GM21367 (cell line): ENCODE data around the gene CCDC157.
"Not testable (repeated sequence)": the region's sequence is repeated elsewhere in the genome, so short reads cannot be mapped to it uniquely, and the experiment has no call there.

ENCODE experiments used
- ATAC-seq: cut with Tn5 transposase; IDR thresholded peaks from one replicate; pipeline ENCODE4 v1.9.1; 2021; ENCODE audit not compliant: unreplicated experiment

Gene CCDC157

DNA sequence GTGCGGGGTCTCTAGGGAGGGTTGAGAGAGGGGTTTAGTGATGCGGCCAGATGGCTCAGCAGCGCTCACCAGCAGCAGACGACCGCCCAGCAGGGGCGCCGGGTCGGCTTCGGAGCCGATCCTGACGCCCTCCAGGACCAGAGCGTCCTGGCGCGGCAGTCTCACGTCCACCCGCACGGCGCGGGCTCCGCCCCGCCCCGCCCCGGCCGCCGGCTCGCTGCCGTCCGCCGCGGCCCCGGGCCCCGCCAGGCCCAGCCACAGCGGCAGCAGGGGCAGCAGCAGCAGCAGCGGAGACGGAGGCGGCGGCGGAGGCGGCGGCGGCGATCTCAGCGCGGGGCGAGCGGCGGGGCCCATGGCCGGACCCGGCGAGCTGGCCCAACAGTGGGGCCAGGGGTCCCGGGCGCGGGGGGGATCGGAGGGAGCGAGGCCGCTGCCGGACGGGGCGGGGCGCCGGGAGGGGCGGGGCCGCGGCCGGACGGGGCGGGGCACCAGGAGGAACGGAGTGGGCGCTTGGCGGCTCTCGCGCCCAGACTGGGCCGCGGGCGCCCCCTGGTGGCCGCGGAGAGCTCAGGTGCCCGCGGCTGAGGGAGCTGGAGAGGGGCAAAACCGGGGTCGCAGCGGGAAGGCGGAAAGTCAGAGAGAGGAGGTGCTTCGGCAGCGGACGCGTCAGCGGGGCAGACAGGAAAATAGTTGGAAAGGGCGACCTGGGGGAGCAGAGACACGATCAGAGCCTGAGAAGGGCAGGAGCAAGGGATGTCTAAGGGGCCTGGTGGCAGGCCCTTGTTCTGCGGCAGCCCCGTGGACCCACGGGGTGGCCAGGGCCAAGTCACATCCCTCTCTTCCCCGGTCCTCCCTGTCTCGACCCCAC is 30.4 kb downstream of the CCDC157 start, which contains the start of gene RNF215:
RNF215 (minus strand) TSS at position 452 of the 868 bp plus-strand sequence; CDS start at position 354, 98 bp downstream.
- peak; percentile 59 for ATAC-seq

DNA sequence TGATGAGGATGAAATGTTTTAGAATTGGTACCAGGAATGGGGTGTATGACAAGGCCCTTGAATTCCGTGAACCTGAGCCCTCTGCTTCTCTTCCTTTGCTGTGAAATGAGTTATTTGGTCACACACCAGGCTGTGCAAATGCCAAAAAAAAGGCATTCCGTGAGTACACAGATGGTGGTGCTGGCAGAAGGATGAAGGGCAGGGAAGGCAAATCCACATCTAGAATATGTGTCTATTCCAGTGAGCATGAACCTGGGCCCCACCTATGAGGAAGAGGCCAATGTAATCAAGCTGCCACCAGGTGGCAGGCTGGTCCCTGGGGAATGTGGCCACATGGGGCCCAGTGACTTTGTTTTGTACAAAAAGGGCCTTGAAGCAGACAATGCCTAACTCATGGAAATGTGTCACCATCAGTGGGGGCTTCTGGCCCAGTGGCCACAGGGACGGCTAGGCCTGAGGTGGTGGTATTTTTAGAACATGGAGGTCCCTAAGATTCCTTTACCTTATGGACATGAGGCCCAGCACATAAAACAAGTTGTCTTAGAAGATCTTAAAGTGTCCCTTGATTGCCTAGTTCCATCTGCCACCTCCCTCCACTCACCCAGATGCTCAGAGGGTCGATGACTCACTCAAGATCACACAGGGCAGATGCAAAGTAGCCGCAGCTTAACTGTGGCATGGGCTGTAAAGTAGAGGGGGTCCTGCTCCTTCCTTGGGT is 34.3 kb downstream of the CCDC157 start:
- ATAC-seq = no peak

DNA sequence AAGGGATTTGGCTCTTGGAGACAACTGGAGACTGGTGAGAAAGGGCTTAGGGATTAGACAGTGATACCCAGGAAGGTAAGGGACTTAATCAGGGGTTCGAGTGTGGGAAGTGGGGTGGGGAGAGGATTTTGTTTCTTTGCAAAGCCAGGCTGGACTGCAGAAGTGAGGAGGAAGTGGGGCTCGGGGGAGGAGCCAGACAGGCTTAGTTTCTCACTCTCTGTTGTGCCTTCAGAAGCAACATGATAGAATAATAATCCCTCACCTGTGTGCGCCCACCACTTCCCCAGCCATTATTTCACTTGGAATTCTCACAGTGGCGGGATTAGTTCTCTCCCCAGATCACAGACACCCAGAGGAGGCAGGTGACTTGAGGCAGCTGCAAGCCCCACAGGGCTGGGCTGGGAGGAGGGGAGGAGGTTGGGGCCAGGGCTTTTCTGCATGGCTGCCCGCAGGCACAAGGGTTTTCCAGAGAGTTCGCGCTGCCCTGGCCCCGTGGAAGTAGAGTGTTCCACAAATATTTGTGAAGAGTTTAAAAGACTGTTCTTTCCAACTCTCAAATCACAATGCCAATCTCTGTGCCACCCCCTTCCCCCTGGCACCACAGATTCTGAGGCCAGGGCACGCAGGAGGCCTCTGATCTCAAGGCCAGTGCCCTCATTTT is 36.0 kb downstream of the CCDC157 start:
- no peak for ATAC-seq

DNA sequence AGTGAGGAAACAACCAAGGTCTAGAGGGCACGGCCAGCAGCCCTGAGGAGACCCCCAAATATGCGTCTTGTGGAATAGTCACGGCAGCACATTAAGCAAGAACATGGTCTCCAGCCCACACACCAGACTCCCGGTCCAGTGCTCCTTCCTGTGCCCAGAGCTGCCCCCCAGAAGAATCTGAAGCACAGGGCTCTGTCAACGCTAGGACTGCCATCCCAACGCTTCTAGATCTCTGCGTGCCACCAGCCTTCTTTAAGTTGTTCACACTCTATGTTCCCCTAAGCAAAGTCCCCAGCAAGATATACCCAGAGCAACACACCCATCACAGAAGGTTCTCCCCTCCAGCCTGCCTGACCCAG is 36.5 kb downstream of the CCDC157 start:
- no peak for ATAC-seq

GRCh38 chr22:30393885-30394284 is 37.1 kb downstream of the CCDC157 start:
- ATAC-seq = no peak

- ATAC-seq = no peak
Measured at GRCh38 chr22:30396871-30397655, 40.3 kb downstream of the CCDC157 start, which contains the start of gene SEC14L2. Gene SEC14L2, plus strand, starts transcription at chr22:30397018. Its CDS starts 99 bp downstream, at chr22:30397117.

DNA sequence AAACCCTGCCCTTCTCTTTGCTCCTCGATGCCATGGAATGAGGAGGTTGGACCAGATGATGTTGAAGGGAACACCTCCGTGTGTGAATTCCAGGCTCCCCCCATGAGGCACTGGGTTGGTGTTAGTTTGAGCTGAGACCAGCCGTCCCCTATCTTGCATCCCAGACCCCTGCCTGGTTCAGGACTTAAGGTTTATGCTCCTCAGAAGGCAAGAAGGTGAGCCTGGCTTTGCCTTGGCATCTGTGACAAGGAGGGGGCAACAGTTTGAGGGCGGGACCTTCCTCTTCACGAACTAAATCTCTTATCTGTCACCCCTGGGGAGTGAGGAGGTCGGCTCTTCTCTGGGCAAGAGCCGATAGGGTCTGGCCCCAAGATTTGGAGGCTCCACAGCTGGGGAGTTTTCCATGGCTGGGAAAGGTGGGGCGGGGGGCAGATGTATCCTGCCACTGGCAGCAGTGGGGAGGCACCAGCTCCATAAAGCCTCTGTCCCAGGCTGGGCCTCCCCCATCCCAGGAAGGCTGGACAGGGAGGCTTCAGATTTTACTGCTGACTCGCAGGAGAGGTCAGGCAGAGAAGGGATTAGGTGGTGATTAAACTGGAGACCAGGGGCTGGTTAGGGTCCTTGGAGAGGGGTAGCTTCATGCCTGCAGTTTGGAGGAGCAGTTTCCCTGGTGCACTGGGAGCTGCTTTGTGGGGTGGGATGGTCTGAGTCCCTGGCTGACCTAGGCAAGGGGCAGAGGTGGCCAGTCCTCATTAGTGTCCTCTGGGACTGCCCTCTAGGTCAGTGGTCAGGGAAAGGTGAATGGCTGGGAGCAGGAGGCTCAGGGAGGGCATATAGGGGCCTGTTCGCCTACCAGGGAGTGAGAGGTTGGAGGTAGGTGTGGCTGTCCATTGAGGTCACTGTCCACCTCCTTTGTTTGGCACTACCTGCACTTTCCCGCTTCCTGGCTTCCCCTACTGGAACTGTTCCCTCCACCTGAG is 41.1 kb downstream of the CCDC157 start:
- ATAC-seq = no peak

DNA sequence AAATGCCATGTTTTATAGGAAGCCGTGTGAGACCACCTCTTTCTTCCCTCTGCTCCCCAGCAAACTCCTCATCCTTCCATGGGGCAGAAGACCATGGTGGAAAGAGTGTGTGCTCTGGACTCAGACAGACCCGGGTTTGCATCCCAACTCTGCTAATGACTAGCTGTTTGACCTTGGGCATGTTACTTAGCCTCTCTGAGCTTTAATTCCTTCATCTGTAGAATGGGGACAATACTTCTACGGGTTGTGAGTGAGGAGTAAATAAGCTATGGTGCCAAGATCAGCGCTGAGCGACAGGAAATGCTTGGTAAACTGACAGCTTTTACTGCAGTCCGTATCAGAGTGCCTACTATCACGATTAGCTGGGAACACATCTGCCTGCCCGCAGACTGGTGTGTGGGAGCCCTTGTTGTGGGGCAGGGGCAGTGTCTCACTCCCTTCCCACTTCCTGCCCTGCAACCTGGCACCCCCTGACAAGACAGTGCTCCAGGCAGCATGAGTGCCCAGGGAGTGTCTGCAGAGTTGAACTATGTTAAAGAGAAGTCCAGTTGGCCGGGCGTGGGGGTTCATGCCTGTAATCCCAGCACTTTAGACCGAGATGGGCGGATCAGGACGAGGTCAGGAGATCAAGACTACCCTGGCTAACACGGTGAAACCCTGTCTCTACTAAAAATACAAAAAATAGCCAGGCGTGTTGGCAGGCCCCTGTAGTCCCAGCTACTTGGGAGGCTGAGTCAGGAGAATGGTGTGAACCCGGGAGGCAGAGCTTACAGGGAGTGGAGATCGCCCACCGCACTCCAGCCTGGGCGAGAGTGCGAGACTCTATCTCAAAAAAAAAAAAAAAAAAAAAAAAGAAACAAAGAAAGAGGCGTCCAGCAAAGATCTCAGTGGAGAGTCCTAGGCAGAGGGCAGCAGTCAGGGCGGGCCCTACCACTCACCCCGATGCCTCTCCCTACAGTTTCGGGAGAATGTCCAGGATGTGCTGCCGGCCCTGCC is 42.2 kb downstream of the CCDC157 start:
- no peak for ATAC-seq

DNA sequence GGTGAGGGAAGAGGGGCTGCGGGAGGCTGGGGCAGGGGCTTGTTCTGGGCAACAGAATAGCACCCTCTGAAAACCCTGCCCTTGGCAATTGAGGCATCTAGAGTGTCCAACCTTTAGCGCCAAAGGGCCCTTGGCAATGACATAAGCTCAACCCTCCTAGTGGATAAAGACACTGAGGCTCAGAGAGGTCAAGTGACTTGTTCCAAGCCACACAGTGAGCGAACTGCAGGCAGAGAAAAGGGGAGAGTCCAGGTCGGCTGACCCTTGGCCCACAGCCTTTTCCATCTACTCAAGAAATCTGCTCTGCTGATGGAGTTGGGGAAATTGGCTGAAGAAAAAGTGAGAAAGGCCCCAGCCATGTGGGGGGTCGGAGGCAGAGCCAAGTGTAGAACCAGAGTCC is 42.9 kb downstream of the CCDC157 start:
- ATAC-seq = no peak

DNA sequence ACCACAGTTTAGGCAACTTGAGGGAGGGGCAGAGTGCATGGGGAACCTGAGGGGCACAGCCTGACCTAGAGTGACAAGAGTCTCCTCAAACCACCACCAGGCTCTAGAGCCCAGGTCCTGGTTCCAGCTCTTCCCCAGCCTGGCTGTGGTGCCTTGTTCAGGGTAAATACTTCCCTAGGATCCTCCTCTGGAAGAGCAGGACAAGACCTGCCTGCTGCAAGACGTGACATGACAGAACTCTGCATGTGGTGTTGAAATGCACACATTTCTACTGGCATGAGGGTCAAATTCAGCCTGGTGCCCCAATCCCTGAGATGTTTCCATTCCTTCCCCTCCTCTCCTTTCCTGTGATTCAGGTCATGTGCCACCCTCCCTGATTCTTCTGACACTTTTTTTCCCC is 43.4 kb downstream of the CCDC157 start:
- ATAC-seq = no peak

DNA sequence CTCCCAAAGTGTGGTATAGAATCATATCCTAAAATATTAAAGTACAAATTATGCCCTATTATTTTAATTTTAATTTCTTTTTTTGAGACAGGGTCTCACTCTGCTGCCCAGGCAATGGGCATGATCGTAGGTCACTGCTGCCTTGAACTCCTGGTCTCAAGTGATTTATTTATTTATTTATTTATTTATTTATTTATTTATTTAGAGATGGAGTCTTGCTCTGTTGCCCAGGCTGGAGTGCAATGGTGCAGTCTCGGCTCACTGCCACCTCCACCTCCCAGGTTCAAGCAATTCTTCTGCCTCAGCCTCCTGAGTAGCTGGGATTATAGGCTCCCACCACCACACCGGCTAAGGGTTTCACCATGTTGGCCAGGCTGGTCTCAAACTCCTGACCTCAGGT is 44.2 kb downstream of the CCDC157 start:
- not testable (repeated sequence) for ATAC-seq

DNA sequence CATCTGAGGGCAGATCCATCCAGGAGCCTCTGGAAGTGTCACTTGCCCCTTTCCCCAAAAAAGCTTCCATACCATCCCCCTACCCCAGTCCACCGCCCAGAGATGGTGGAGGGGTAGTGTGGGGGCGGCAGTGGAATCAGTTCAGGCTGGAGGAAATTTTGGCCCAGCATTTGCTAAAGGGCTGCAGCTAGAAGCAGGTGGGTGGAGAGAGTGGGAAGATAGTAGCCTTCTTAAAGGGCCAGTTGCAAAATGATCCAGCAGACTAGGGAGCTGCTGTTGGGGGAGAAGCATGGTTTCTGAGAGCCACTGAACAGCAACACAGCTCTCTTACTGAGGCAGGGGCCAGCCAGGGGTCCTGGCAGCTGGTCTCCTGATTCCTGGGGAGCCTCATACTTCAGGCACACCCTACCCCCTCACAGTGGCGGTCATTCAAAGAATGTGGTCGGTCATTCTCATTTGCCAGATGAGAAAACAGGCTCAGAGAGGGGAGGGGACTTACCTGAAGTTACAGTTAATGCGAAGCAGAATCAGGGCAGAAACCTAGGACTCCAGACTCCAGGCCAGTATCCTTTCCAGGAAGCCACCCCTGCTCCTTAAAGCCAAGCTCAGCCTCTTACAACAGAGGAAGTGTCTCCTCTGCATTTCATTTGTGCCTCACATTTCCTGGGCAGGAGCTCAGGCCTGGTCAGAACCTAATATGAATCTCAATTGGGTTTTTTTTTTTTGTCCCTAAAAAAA is 45.4 kb downstream of the CCDC157 start:
- ATAC-seq = no peak

DNA sequence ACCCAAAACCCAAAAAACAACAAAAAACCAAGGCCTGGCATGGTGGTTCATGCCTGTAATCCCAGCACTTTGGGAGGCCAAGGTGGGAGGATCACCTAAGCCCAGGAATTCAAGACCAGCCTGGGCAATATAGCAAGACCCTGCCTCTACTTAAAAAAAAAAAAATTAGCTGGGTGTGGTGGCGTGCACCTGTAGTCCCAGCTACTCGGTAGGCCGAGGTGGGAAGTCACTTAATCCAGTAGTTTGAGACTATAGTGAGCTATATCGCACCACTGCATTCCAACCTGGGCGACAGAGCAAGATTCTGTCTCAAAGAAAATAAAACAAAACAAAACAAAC is 45.9 kb downstream of the CCDC157 start:
- not testable (repeated sequence) for ATAC-seq

- no peak for ATAC-seq
Measured at GRCh38 chr22:30404307-30404706, 47.5 kb downstream of the CCDC157 start.

DNA sequence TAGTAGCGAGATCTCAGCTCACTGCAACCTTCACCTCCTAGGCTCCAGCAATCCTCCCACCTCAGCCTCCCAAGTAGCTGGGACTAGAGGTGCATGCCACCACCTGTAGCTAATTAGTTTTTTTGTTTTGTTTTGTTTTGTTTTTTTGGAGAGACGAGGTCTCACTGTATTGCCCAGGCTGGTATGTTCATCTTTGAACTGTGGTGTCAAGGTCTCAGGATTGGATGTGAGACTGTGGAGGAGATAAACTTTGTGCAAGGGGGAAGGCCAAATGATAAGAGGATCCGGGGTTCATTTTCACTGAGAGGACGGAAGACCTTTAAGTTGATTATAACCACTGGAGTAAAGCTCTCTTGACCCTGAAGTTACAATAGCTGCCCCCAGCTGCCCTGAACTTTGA is 48.9 kb downstream of the CCDC157 start:
- no peak for ATAC-seq

DNA sequence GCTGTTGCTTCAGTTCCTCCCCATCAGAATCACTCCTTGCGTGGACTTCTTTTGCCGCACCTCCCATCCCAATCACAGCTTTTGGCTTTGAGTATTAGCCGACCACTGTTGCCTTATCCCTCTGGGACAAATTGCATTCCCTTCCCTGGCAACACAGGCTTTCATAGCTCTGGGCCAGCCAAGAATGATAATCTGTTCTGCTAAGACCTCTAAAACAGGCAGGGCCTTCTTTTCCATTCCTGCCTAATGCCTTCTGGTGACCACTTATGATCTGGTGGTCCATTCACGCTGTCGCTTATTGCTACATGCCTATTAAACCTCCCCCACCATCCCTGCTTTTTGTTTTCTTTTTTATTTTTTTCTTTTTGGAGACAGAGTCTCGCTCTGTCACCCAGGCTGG is 49.6 kb downstream of the CCDC157 start:
- ATAC-seq = no peak

GRCh38 chr22:30408388-30409102 is 51.7 kb downstream of the CCDC157 start:
- ATAC-seq = no peak
